GM20000 (cell line): ENCODE results near the gene TBC1D2.

Experiments used
- DNase-seq: peaks from one replicate; pipeline ENCODE4 v3.0.0; 2012; ENCODE audit warnings: low spot score
- CTCF ChIP-seq: IDR thresholded peaks from 2 replicates; pipeline ENCODE4 v1.5.1; 2012; ENCODE audit warnings: mild to moderate bottlenecking, control low read depth; ENCODE audit errors: extremely low read depth, missing control alignments

TBC1D2 gene

GRCh38 chr9:98199388-98200033 lies 55.9 kb downstream of the TBC1D2 start:
- DNase-seq: no peak
- TF ChIP-seq CTCF: no peak

- no peak for DNase-seq
- TF ChIP-seq CTCF: no peak
Observed at GRCh38 chr9:98195671-98196070, 59.8 kb downstream of the TBC1D2 start.

- TF ChIP-seq CTCF: no peak
- no peak for DNase-seq
Observed at GRCh38 chr9:98193336-98193944, 62.0 kb downstream of the TBC1D2 start.

- peak; percentile 15 for TF ChIP-seq CTCF
- peak; percentile 94 for DNase-seq
Observed at GRCh38 chr9:98192503-98193335, 62.7 kb downstream of the TBC1D2 start, which contains the start of gene CORO2A. CORO2A (minus strand) TSS chr9:98192637; CDS start chr9:98157660, 34,977 bp downstream.

- no peak for TF ChIP-seq CTCF
- DNase-seq: peak; percentile 41
Observed at GRCh38 chr9:98191671-98192502, 63.6 kb downstream of the TBC1D2 start.

- no peak for DNase-seq
- no peak for TF ChIP-seq CTCF
Observed at GRCh38 chr9:98191181-98191608, 64.3 kb downstream of the TBC1D2 start.
